Measurements from ENCODE around the gene GLS2.

GLS2 gene

DNA sequence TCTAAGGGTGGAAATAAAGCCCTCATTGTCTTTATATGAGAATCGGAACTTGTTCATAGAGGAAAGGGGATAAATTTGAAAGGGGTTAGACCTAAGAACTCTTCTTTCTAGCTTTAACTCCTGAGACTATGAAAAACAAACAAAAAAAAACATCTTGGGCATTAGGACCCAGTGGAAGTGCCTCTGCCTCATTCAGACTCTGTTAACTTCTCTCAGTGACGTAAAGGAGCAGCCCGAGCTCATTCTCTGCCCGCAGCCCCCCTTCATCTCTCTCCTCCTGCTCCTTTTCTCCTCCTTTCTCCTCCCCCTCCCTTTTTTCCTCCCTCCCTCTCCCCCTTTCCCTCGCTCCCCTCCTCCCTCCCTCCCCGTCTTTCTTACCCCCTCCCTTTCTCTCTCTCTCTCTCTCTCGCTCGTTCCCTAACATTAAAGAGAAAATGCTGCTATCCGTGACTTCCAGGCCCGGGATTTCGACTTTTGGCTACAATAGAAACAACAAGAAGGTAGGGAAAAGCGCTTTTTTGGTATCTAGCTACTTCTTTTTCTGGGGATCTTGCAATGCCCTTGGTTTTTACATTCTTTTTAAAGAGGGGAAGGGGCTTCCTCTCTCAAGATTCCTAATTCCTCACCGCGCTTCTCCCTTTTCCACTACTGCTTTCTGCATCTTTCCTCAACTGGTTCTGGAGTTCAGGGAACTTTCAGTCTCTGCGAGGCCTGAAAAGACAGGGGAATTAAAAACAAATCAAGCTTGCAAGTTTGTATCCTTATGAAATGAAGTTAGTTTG is 33.8 kb upstream of the GLS2 start, which contains the start of gene RBMS2 (continued):
- TF ChIP-seq, protein P1, sequence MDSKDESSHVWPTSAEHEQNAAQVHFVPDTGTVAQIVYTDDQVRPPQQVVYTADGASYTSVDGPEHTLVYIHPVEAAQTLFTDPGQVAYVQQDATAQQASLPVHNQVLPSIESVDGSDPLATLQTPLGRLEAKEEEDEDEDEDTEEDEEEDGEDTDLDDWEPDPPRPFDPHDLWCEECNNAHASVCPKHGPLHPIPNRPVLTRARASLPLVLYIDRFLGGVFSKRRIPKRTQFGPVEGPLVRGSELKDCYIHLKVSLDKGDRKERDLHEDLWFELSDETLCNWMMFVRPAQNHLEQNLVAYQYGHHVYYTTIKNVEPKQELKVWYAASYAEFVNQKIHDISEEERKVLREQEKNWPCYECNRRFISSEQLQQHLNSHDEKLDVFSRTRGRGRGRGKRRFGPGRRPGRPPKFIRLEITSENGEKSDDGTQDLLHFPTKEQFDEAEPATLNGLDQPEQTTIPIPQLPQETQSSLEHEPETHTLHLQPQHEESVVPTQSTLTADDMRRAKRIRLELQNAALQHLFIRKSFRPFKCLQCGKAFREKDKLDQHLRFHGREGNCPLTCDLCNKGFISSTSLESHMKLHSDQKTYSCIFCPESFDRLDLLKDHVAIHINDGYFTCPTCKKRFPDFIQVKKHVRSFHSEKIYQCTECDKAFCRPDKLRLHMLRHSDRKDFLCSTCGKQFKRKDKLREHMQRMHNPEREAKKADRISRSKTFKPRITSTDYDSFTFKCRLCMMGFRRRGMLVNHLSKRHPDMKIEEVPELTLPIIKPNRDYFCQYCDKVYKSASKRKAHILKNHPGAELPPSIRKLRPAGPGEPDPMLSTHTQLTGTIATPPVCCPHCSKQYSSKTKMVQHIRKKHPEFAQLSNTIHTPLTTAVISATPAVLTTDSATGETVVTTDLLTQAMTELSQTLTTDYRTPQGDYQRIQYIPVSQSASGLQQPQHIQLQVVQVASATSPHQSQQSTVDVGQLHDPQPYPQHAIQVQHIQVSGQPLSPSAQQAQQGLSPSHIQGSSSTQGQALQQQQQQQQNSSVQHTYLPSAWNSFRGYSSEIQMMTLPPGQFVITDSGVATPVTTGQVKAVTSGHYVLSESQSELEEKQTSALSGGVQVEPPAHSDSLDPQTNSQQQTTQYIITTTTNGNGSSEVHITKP (tag by site-specific recombination; IDR thresholded peaks at IDR 0.05), result peak; percentile 84
- TF ChIP-seq GFI1B (tag by site-specific recombination; IDR thresholded peaks at IDR 0.05), result no peak
- no peak for TF ChIP-seq ZNF157 (tag by site-specific recombination; IDR thresholded peaks at IDR 0.05)
- TF ChIP-seq ZNF394 (tag by site-specific recombination; IDR thresholded peaks at IDR 0.05; ENCODE audit: borderline replicate concordance), result peak; percentile 94
- TF ChIP-seq KLF8 (tag by site-specific recombination; IDR thresholded peaks at IDR 0.05), result peak; percentile 80
- TF ChIP-seq, protein P2, sequence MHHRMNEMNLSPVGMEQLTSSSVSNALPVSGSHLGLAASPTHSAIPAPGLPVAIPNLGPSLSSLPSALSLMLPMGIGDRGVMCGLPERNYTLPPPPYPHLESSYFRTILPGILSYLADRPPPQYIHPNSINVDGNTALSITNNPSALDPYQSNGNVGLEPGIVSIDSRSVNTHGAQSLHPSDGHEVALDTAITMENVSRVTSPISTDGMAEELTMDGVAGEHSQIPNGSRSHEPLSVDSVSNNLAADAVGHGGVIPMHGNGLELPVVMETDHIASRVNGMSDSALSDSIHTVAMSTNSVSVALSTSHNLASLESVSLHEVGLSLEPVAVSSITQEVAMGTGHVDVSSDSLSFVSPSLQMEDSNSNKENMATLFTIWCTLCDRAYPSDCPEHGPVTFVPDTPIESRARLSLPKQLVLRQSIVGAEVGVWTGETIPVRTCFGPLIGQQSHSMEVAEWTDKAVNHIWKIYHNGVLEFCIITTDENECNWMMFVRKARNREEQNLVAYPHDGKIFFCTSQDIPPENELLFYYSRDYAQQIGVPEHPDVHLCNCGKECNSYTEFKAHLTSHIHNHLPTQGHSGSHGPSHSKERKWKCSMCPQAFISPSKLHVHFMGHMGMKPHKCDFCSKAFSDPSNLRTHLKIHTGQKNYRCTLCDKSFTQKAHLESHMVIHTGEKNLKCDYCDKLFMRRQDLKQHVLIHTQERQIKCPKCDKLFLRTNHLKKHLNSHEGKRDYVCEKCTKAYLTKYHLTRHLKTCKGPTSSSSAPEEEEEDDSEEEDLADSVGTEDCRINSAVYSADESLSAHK (tag by site-specific recombination; IDR thresholded peaks at IDR 0.05), result 0 out of 2 replicates have a peak, but pooled peaks have one; percentile 16
- TF ChIP-seq ZNF404 (tag by site-specific recombination; IDR thresholded peaks at IDR 0.05), result no peak
- TF ChIP-seq ZNF660 (tag by site-specific recombination; IDR thresholded peaks at IDR 0.05), result peak; percentile 81; the same call in 1 of the 2 replicates
- no peak for TF ChIP-seq ZNF621 (tag by site-specific recombination; IDR thresholded peaks at IDR 0.05)
- peak; percentile 98 for TF ChIP-seq PRDM1 (tag by site-specific recombination; IDR thresholded peaks at IDR 0.05)
- TF ChIP-seq BCL6B (tag by site-specific recombination; IDR thresholded peaks at IDR 0.05), result no peak; the same call in 1 of the 2 replicates
- TF ChIP-seq ZSCAN16 (tag by site-specific recombination; IDR thresholded peaks at IDR 0.05), result 0 out of 2 replicates have a peak, but pooled peaks have one; percentile 24
- 0 out of 2 replicates have a peak, but pooled peaks have one; percentile 12 for TF ChIP-seq ZNF654 (tag by site-specific recombination; IDR thresholded peaks at IDR 0.05; ENCODE audit: low read depth)
- no peak for TF ChIP-seq ZNF416 (tag by site-specific recombination; IDR thresholded peaks at IDR 0.05)
- 0 out of 2 replicates have a peak, but pooled peaks have one; percentile 12 for TF ChIP-seq GLIS1 (tag by site-specific recombination; IDR thresholded peaks at IDR 0.05)
- TF ChIP-seq KLF16 (tag by site-specific recombination; IDR thresholded peaks at IDR 0.05), result peak; percentile 18
- TF ChIP-seq ZXDB (tag by site-specific recombination; IDR thresholded peaks at IDR 0.05), result peak; percentile 80
- no peak for TF ChIP-seq ZNF707 (tag by site-specific recombination; IDR thresholded peaks at IDR 0.05)
- no peak for TF ChIP-seq ZNF510 (tag by site-specific recombination; IDR thresholded peaks at IDR 0.05; ENCODE audit: insufficient replicate concordance)
- no peak for TF ChIP-seq SCRT2 (tag by site-specific recombination; IDR thresholded peaks at IDR 0.05)
- no peak for TF ChIP-seq TCF7L2 (IDR thresholded peaks at IDR 0.05; ENCODE audit: borderline replicate concordance, low read depth, low read length)
- no peak for TF ChIP-seq ZNF549 (tag by site-specific recombination; IDR thresholded peaks at IDR 0.05)
- TF ChIP-seq, protein P3, sequence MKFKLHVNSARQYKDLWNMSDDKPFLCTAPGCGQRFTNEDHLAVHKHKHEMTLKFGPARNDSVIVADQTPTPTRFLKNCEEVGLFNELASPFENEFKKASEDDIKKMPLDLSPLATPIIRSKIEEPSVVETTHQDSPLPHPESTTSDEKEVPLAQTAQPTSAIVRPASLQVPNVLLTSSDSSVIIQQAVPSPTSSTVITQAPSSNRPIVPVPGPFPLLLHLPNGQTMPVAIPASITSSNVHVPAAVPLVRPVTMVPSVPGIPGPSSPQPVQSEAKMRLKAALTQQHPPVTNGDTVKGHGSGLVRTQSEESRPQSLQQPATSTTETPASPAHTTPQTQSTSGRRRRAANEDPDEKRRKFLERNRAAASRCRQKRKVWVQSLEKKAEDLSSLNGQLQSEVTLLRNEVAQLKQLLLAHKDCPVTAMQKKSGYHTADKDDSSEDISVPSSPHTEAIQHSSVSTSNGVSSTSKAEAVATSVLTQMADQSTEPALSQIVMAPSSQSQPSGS (tag by site-specific recombination; IDR thresholded peaks at IDR 0.05; ENCODE audit: low read depth), result peak; percentile 92
- TF ChIP-seq REPIN1 (tag by site-specific recombination; IDR thresholded peaks at IDR 0.05; ENCODE audit: low read depth), result no peak
- no peak for TF ChIP-seq ZNF350 (tag by site-specific recombination; IDR thresholded peaks at IDR 0.05)
- TF ChIP-seq GLI4 (tag by site-specific recombination; IDR thresholded peaks at IDR 0.05), result no peak
- peak; percentile 74 for TF ChIP-seq ZNF692 (tag by site-specific recombination; IDR thresholded peaks at IDR 0.05)
- peak; percentile 76 for TF ChIP-seq ZFP69B (tag by site-specific recombination; IDR thresholded peaks at IDR 0.05)
